Measurements from ENCODE around the gene NEAT1. TPM values are rescaled to one million over a fixed set of nuclear protein-coding genes. Genes with fewer than 3 reads are reported as not detected.
"Not testable (repeated sequence)": the region's sequence is repeated elsewhere in the genome, so short reads cannot be mapped to it uniquely, and the experiment has no call there.

The NEAT1 gene
- polyA plus RNA-seq, 3 donors, result 0.90 to 293 (median 1.3) TPM

GRCh38 chr11:65459552-65459951 is 37.0 kb downstream of the NEAT1 start:
- H3K79me2 ChIP-seq (ENCODE audit: insufficient read depth, low read length), result no peaks in the 10 kb centered on the region
- peaks cover 26% of the 10 kb centered on the region for H3K4me1 Mint-ChIP-seq
- H3K9me3 ChIP-seq (replicated peaks in 1 of 2; ENCODE audit: control insufficient read depth in 1 of 2, insufficient read depth in 1 of 2, low read length in 2 of 2), result no peaks in the 10 kb centered on the region
- H4K20me1 ChIP-seq (ENCODE audit: insufficient read depth, low read length), result peaks cover 5% of the 10 kb centered on the region
- H3K27me3 ChIP-seq (ENCODE audit: control insufficient read depth in 2 of 2, insufficient read depth in 2 of 2, low read length in 2 of 2), result no peaks in the 10 kb centered on the region
- H3K36me3 ChIP-seq (replicated peaks in 1 of 2; ENCODE audit: control insufficient read depth in 1 of 2, insufficient read depth in 2 of 2, low read length in 2 of 2), result no peaks in the 10 kb centered on the region
- no peak for DNase-seq
- 77% methylated on average over 7 of the region's 7 CpGs for WGBS (ENCODE audit: insufficient coverage)
- no peak overlapping the region for H3K4me3 ChIP-seq (replicated peaks in 1 of 3; ENCODE audit: low read depth in 2 of 3, low read length in 3 of 3)
- peaks cover 0 to 4% of the 10 kb centered on the region in 2 donors for H3K36me3 Mint-ChIP-seq
- H3K4me1 ChIP-seq (ENCODE audit: control insufficient read depth in 1 of 2, insufficient read depth in 2 of 2, low read length in 2 of 2), result peaks cover 9 to 10% of the 10 kb centered on the region in 2 donors
- intact Hi-C loops (cut with micrococcal nuclease), result no loop called here
- no peak overlapping the region for H3K4me2 ChIP-seq (replicated peaks; ENCODE audit: extremely low read depth, low read length, poor library complexity, severe bottlenecking)
- TF ChIP-seq CTCF (IDR thresholded peaks at IDR 0.05), result no peak
- H3K4me3 Mint-ChIP-seq, result no peak overlapping the region
- no peak overlapping the region for H2AFZ ChIP-seq (ENCODE audit: insufficient read depth, low read depth, low read length, poor library complexity, severe bottlenecking)
- H3K9ac ChIP-seq (ENCODE audit: insufficient read depth, low read length, poor library complexity, severe bottlenecking), result no peak overlapping the region
- H3K27ac ChIP-seq (ENCODE audit: low read depth in 1 of 2, low read length in 2 of 2), result no peak overlapping the region
- H3K27me3 Mint-ChIP-seq (ENCODE audit: low read depth in 3 of 3), result peaks cover 0 to 4% (median 0%) of the 10 kb centered on the region in 3 donors
- H3K9me3 Mint-ChIP-seq, result peaks cover 0 to 4% (median 0%) of the 10 kb centered on the region in 7 donors
- no peak overlapping the region for H3K27ac Mint-ChIP-seq

DNA sequence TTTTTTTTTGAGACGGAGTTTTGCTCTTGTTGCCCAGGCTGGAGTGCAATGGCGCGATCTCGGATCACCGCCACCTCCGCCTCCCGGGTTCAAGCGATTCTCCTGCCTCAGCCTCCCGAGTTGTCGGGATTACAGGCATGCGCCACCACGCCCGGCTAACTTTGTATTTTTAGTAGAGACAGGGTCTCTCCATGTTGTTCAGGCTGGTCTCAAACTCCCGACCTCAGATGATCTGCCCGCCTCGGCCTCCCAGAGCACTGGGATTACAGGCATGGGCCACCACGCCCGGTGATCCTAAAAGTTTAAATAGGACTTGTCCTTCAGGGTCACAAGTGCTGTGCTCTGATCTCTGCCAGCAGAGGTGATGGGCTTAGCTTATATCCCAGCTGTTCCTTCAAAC is 42.9 kb downstream of the NEAT1 start:
- not testable (repeated sequence) for H3K27ac Mint-ChIP-seq, DNase-seq

GRCh38 chr11:65467306-65467705 is 44.7 kb downstream of the NEAT1 start:
- H3K4me1 Mint-ChIP-seq, result peaks cover 25% of the 10 kb centered on the region
- H3K27me3 Mint-ChIP-seq (ENCODE audit: low read depth in 3 of 3); H3K9me3 ChIP-seq (replicated peaks in 1 of 2; ENCODE audit: control insufficient read depth in 1 of 2, insufficient read depth in 1 of 2, low read length in 2 of 2); H3K9ac ChIP-seq (ENCODE audit: insufficient read depth, low read length, poor library complexity, severe bottlenecking); H3K4me3 ChIP-seq (replicated peaks in 1 of 3; ENCODE audit: low read depth in 2 of 3, low read length in 3 of 3); H3K9me3 Mint-ChIP-seq; H3K79me2 ChIP-seq (ENCODE audit: insufficient read depth, low read length); H3K27ac ChIP-seq (ENCODE audit: low read depth in 1 of 2, low read length in 2 of 2); H3K36me3 Mint-ChIP-seq; H3K27me3 ChIP-seq (ENCODE audit: control insufficient read depth in 2 of 2, insufficient read depth in 2 of 2, low read length in 2 of 2); H4K20me1 ChIP-seq (ENCODE audit: insufficient read depth, low read length); H3K4me2 ChIP-seq (replicated peaks; ENCODE audit: extremely low read depth, low read length, poor library complexity, severe bottlenecking); DNase-seq; H3K4me3 Mint-ChIP-seq; H2AFZ ChIP-seq (ENCODE audit: insufficient read depth, low read depth, low read length, poor library complexity, severe bottlenecking); H3K27ac Mint-ChIP-seq; intact Hi-C loops (cut with micrococcal nuclease); H3K36me3 ChIP-seq (replicated peaks in 1 of 2; ENCODE audit: control insufficient read depth in 1 of 2, insufficient read depth in 2 of 2, low read length in 2 of 2): not testable (repeated sequence)
- WGBS (ENCODE audit: insufficient coverage), result 100% methylated on average over 1 of the region's 6 CpGs
- H3K4me1 ChIP-seq (ENCODE audit: control insufficient read depth in 1 of 2, insufficient read depth in 2 of 2, low read length in 2 of 2), result peaks cover 12 to 13% of the 10 kb centered on the region in 2 donors

More for the DNA sequence above, 42.9 kb downstream of the NEAT1 start:
- intact Hi-C loops (cut with micrococcal nuclease); H3K36me3 ChIP-seq (replicated peaks in 1 of 2; ENCODE audit: control insufficient read depth in 1 of 2, insufficient read depth in 2 of 2, low read length in 2 of 2); H3K9me3 Mint-ChIP-seq; H3K36me3 Mint-ChIP-seq; H3K4me1 Mint-ChIP-seq; H3K4me3 ChIP-seq (replicated peaks in 1 of 3; ENCODE audit: low read depth in 2 of 3, low read length in 3 of 3); H3K9ac ChIP-seq (ENCODE audit: insufficient read depth, low read length, poor library complexity, severe bottlenecking); H3K9me3 ChIP-seq (replicated peaks in 1 of 2; ENCODE audit: control insufficient read depth in 1 of 2, insufficient read depth in 1 of 2, low read length in 2 of 2); H3K4me2 ChIP-seq (replicated peaks; ENCODE audit: extremely low read depth, low read length, poor library complexity, severe bottlenecking); H4K20me1 ChIP-seq (ENCODE audit: insufficient read depth, low read length); H2AFZ ChIP-seq (ENCODE audit: insufficient read depth, low read depth, low read length, poor library complexity, severe bottlenecking); H3K79me2 ChIP-seq (ENCODE audit: insufficient read depth, low read length); H3K27me3 Mint-ChIP-seq (ENCODE audit: low read depth in 3 of 3); H3K27me3 ChIP-seq (ENCODE audit: control insufficient read depth in 2 of 2, insufficient read depth in 2 of 2, low read length in 2 of 2); H3K4me3 Mint-ChIP-seq; H3K27ac ChIP-seq (ENCODE audit: low read depth in 1 of 2, low read length in 2 of 2); H3K4me1 ChIP-seq (ENCODE audit: control insufficient read depth in 1 of 2, insufficient read depth in 2 of 2, low read length in 2 of 2): not testable (repeated sequence)
- WGBS (ENCODE audit: insufficient coverage), result 95% methylated on average over 8 of the region's 18 CpGs

All from CD14-positive monocyte (primary cell).